ENCODE results near the gene ZNF80. TPM values are rescaled to one million over a fixed set of nuclear protein-coding genes. Genes with fewer than 3 reads are reported as not detected.
"Not testable (repeated sequence)": the region's sequence is repeated elsewhere in the genome, so short reads cannot be mapped to it uniquely, and the experiment has no call there.

ZNF80 gene
- 1 to 10 TPM; 1.8 to 2.3 TPM for total RNA-seq

DNA sequence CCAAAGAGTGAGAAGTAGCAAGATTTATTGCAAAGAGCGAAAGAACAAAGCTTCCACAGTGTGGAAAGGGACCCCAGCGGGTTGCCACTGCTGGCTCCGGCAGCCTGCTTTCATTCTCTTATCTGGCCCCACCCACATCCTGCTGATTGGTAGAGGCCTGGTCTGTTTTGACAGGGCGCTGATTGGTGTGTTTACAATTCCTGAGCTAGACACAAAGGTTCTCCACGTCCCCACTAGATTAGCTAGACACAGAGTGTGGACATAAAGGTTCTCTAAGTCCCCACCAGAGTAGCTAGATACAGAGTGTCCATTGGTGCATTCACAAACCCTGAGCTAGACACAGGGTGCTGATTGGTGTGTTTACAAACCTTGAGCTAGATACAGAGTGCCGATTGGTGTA is at the start of gene ZNF80:
Gene ZNF80, minus strand, starts transcription at position 101 of the 400 bp plus-strand sequence. CDS start 504 bp downstream, outside the sequence.
- Mint-ChIP-seq H3K4me3 (peak within 1 kb of the TSS; percentile 62), H3K27ac (peak within 1 kb of the TSS; percentile 51), H3K4me1 (ENCODE audit: low read depth) (peaks cover 52% of the 10 kb centered on the region), H3K36me3 (ENCODE audit: low read depth) (peaks cover 35% of the 10 kb centered on the region)
- intact Hi-C loops (cut with micrococcal nuclease); H3K27me3 Mint-ChIP-seq; ATAC-seq; DNase-seq; H3K9me3 Mint-ChIP-seq; CTCF ChIA-PET: not testable (repeated sequence)
- POLR2A ChIA-PET = interaction anchor here (0.6 kb wide), 1 partner anchor 23 kb away, joined by 3 read pairs; no protein-coding TSS in a partner anchor

DNA sequence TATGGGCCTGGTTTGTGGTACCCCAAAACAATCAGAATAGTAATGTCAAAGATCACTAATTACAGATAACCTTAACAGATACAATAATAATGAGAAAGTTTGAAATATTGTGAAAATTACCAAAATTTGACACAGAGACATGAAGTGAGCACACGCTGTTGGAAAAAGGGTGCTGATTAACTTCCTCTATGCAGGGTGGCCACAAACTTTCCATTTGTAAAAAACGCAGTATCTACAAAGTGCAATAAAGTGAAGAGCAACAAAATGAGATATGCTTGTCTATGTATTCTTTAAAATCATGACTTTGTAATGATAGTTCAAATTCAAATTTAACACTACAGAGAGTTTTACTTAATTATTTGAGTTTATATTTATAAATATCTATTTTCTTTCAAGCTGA is 48.9 kb upstream of the ZNF80 start:
- ChIA-PET POLR2A (no interaction called here), CTCF (interaction anchor here (0.9 to 2.0 kb wide), 8 partner anchors 9 to 132 kb away, joined by 3 to 9 read pairs (median 4); partner anchors contain the start of gene TIGIT)
- H3K27me3 Mint-ChIP-seq = no peaks in the 10 kb centered on the region
- TF ChIP-seq, protein P1, sequence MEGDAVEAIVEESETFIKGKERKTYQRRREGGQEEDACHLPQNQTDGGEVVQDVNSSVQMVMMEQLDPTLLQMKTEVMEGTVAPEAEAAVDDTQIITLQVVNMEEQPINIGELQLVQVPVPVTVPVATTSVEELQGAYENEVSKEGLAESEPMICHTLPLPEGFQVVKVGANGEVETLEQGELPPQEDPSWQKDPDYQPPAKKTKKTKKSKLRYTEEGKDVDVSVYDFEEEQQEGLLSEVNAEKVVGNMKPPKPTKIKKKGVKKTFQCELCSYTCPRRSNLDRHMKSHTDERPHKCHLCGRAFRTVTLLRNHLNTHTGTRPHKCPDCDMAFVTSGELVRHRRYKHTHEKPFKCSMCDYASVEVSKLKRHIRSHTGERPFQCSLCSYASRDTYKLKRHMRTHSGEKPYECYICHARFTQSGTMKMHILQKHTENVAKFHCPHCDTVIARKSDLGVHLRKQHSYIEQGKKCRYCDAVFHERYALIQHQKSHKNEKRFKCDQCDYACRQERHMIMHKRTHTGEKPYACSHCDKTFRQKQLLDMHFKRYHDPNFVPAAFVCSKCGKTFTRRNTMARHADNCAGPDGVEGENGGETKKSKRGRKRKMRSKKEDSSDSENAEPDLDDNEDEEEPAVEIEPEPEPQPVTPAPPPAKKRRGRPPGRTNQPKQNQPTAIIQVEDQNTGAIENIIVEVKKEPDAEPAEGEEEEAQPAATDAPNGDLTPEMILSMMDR (IDR thresholded peaks at IDR 0.05) = no peak
- intact Hi-C loops (cut with micrococcal nuclease) = no loop called here
- ATAC-seq (no peak), DNase-seq (no peak)
- H3K36me3 Mint-ChIP-seq (ENCODE audit: low read depth) = no peaks in the 10 kb centered on the region
- H3K27ac Mint-ChIP-seq = peak overlapping the region; percentile 91
- H3K4me1 Mint-ChIP-seq (ENCODE audit: low read depth) = peaks cover 40% of the 10 kb centered on the region
- H3K4me3 Mint-ChIP-seq = peak overlapping the region; percentile 53
- peaks cover 2% of the 10 kb centered on the region for H3K9me3 Mint-ChIP-seq

DNA sequence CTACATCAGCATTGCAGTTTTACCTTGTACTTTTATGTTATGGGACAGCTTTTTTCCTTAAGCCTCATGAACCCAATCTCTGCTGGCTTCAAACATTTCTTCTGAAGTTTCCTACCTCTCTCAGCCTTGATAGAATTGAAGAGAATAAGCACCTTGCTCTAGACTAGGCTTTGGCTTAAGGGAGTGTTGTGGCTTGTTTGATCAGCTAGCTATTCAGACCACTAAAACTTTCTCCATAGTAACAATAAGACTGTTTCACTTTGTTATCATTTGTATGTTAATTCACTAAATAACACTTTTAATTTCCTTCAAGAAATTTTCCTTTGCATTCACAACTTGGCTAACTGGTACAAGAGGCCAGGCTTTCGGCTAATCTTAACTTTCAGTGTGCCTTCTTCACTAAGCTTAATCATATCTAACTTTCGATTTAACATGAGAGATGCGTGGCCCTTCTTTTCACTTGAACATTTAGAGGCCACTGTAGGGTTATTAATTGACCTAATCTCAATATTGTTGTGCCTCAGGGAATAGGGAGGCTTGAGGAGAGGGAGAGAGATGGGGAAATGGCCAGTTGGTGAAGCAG is 48.4 kb upstream of the ZNF80 start:
- DNase-seq (no peak), ATAC-seq (peak; percentile 69)
- Mint-ChIP-seq H3K36me3 (ENCODE audit: low read depth) (peaks cover 2% of the 10 kb centered on the region), H3K4me3 (peak overlapping the region; percentile 53), H3K27ac (peak overlapping the region; percentile 91), H3K9me3 (peaks cover 2% of the 10 kb centered on the region), H3K27me3 (no peaks in the 10 kb centered on the region), H3K4me1 (ENCODE audit: low read depth) (peaks cover 34% of the 10 kb centered on the region)
- ChIA-PET CTCF (interaction anchor here (1.0 to 2.0 kb wide), 9 partner anchors 9 to 133 kb away, joined by 3 to 9 read pairs (median 4); partner anchors contain the start of gene TIGIT), POLR2A (no interaction called here)
- intact Hi-C loops (cut with micrococcal nuclease) = no loop called here
- TF ChIP-seq, protein P1 (IDR thresholded peaks at IDR 0.05) = no peak

DNA sequence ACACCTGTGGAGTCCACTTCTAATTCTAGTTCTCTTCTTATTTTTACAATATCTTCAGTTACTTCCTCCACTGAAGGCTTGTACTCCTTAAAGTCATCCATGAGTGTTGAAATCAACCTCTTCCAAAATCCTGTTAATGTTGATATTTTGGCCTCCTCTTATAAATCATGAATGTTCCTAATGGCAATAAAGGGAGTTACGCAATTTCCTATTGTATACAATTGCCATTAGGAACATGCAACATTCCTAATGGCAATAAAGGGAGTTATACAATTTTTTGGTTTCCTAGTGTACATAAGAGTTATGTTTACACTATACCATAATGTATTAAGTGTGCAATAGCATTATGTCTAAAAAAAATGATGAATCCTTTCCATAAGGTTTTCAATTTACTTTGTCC is 47.3 kb upstream of the ZNF80 start:
- Mint-ChIP-seq H3K36me3 (ENCODE audit: low read depth) (peaks cover 2% of the 10 kb centered on the region), H3K4me3 (no peak overlapping the region), H3K4me1 (ENCODE audit: low read depth) (peaks cover 25% of the 10 kb centered on the region), H3K9me3 (peaks cover 2% of the 10 kb centered on the region), H3K27me3 (no peaks in the 10 kb centered on the region), H3K27ac (no peak overlapping the region)
- intact Hi-C loops (cut with micrococcal nuclease) = no loop called here
- ATAC-seq = no peak
- TF ChIP-seq, protein P1 (IDR thresholded peaks at IDR 0.05) = no peak
- ChIA-PET CTCF (interaction anchor here (1.4 to 2.0 kb wide), 6 partner anchors 10 to 134 kb away, joined by 3 to 9 read pairs (median 4); partner anchors contain the start of gene TIGIT), POLR2A (no interaction called here)
- DNase-seq = no peak

DNA sequence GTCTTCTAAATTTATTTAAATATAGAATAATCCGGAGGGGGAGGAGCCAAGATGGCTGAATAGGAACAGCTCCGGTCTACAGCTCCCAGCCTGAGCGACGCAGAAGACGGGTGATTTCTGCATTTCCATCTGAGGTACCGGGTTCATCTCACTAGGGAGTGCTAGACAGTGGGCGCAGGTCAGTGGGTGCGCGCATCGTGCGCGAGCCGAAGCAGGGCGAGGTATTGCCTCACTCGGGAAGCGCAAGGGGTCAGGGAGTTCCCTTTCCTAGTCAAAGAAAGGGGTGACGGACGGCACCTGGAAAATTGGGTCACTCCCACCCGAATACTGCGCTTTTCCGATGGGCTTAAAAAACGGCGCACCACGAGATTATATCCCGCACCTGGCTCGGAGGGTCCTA is 39.5 kb upstream of the ZNF80 start:
- intact Hi-C loops (cut with micrococcal nuclease); H3K4me1 Mint-ChIP-seq (ENCODE audit: low read depth); ATAC-seq; H3K27ac Mint-ChIP-seq; POLR2A ChIA-PET; H3K36me3 Mint-ChIP-seq (ENCODE audit: low read depth); H3K27me3 Mint-ChIP-seq; CTCF ChIA-PET; H3K4me3 Mint-ChIP-seq; H3K9me3 Mint-ChIP-seq; DNase-seq: not testable (repeated sequence)

DNA sequence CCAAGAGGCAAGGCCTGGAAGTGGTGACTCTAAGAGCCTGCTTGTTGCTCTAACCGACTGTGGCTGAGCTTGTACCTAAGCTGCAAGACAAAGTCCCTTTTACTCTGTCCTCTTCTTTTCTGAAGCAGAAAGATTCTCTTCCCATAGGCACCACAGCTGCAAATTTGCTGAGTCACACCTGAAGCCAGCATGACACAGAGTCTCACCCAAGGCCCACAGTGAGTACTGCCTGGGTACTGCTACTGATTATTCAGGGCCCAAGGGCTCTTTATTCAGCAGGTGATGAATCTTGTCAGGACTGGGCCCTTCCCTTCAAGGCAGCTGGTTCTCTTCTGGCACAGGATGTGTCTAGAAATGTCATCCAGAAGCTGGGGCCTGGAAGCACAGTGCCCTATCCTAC is 37.6 kb upstream of the ZNF80 start:
- H3K9me3 Mint-ChIP-seq = peaks cover 2% of the 10 kb centered on the region
- DNase-seq (no peak), ATAC-seq (peak; percentile 34)
- ChIA-PET POLR2A (interaction anchor here (0.8 kb wide), 1 partner anchor 15 kb away, joined by 3 read pairs; no protein-coding TSS in a partner anchor), CTCF (interaction anchor here (1.3 to 2.9 kb wide), 2 partner anchors 16 to 120 kb away, joined by 3 to 12 read pairs; no protein-coding TSS in a partner anchor)
- TF ChIP-seq, protein P1 (IDR thresholded peaks at IDR 0.05) = no peak
- no peaks in the 10 kb centered on the region for H3K27me3 Mint-ChIP-seq
- H3K36me3 Mint-ChIP-seq (ENCODE audit: low read depth) = peaks cover 3% of the 10 kb centered on the region
- no peak overlapping the region for H3K4me3 Mint-ChIP-seq
- peaks cover 7% of the 10 kb centered on the region for H3K4me1 Mint-ChIP-seq (ENCODE audit: low read depth)
- H3K27ac Mint-ChIP-seq = peak overlapping the region; percentile 25
- intact Hi-C loops (cut with micrococcal nuclease) = no loop called here

All from activated CD8-positive, alpha-beta T cell treated with anti-CD3 and anti-CD28 coated beads for 36 hours (primary cell).